HCT116 (cell line): ENCODE measurements around the gene VASN. TPM values are rescaled to one million over a fixed set of nuclear protein-coding genes. Genes with fewer than 3 reads are reported as not detected.
A peak's percentile ranks its signal among the peaks of the same experiment; 100 is the strongest.

Source experiments
- ATAC-seq: fragments of 200-7000 bp; cut with Tn5 transposase; 2 replicates; pipeline ENCODE4 v1.9.1; 2020; ENCODE audit warnings: mild to moderate bottlenecking, moderate library complexity
- BruUV-seq: library from RNA; stranded (reverse); fragments of 400-500 nt; replicated peaks from 2 replicates; lab custom pipeline; 2021; lab: Mats Ljungman, UMichigan
- CTCF ChIA-PET: fragments of 300-600 bp; sonication (Branson Sonifier 250); formaldehyde crosslinking; loops from one replicate; lab custom pipeline; 2021; ENCODE audit warnings: antibody characterized with exemption; lab: Charles Lee
- POLR2A ChIA-PET: fragments of 300-600, 350-600 bp; sonication (Branson Sonifier 250); formaldehyde crosslinking; loops from one replicate; lab custom pipeline; 2021; ENCODE audit warnings: antibody characterized with exemption; lab: Charles Lee
- RAD21 ChIA-PET, 2 experiments: fragments of 300-600 bp; sonication (Branson Sonifier 250); formaldehyde crosslinking; loops; one replicate each; lab custom pipeline; 2023; ENCODE audit warnings: low total read pairs in 2 of 2; ENCODE audit not compliant: uncharacterized antibody in 2 of 2, unreplicated experiment in 2 of 2, low non-redundant PET in 1 of 2; lab: Charles Lee
- DNase-seq: peaks from one replicate; pipeline ENCODE4 v3.0.0-alpha.2; 2010; ENCODE audit warnings: low read depth, low spot score
- H2AFZ ChIP-seq: fragments of 200-600 bp; shearing (Covaris generic), sonication (generic); 2 replicates; pipeline ENCODE4 v1.6.1; 2017; ENCODE audit warnings: low read depth, mixed run types, mixed read lengths, antibody characterized with exemption, low read length; ENCODE audit not compliant: poor library complexity, severe bottlenecking
- H3K27ac ChIP-seq: 2 replicates; pipeline ENCODE4 v1.5.1; 2012; ENCODE audit warnings: low read depth, low read length
- H3K27me3 ChIP-seq: fragments of 200-600 bp; sonication (generic); 2 replicates; pipeline ENCODE4 v1.6.1; 2016; ENCODE audit warnings: mixed run types, low read length, mixed read lengths; ENCODE audit not compliant: insufficient read depth
- H3K36me3 ChIP-seq, 2 experiments: fragments of 200-500 bp in 1 of 2; fragments of 200-600 bp in 1 of 2; sonication (Bioruptor generic) in 1 of 2; sonication (generic) in 1 of 2; 2 replicates each; pipeline versions ENCODE4 v1.5.1 to v1.6.1; 2014 to 2016; ENCODE audit warnings: low read length in 2 of 2, inconsistent platforms in 1 of 2, mixed read lengths in 1 of 2, mixed run types in 1 of 2; ENCODE audit not compliant: insufficient read depth in 2 of 2, control insufficient read depth in 1 of 2
- H3K4me1 ChIP-seq, 2 experiments: fragments of 200-600 bp in 1 of 2; sonication (generic) in 1 of 2; 2 replicates each; pipeline versions ENCODE4 v1.5.1 to v1.6.1; 2012 to 2017; ENCODE audit warnings: low read length in 2 of 2, inconsistent platforms in 1 of 2, mild to moderate bottlenecking in 1 of 2, mixed read lengths in 1 of 2, mixed run types in 1 of 2, moderate library complexity in 1 of 2; ENCODE audit not compliant: insufficient read depth in 2 of 2, control insufficient read depth in 1 of 2
- H3K4me2 ChIP-seq: fragments of 200-600 bp; sonication (generic); 2 replicates; pipeline ENCODE4 v1.6.1; 2017; ENCODE audit warnings: mixed run types, low read length, mixed read lengths
- H3K4me3 ChIP-seq, 2 experiments: fragments of 200-600 bp in 1 of 2; sonication (generic) in 1 of 2; replicated peaks in 1 of 2; 2 replicates each; pipeline ENCODE4 v1.5.1; 2011 to 2016; ENCODE audit warnings: low read length in 2 of 2, control low read depth in 1 of 2, low read depth in 1 of 2, mild to moderate bottlenecking in 1 of 2, mixed read lengths in 1 of 2, mixed run types in 1 of 2
- H3K79me2 ChIP-seq: fragments of 200-600 bp; sonication (generic); 2 replicates; pipeline ENCODE4 v1.6.1; 2017; ENCODE audit warnings: mild to moderate bottlenecking, mixed run types, low read length, moderate library complexity, mixed read lengths; ENCODE audit not compliant: insufficient read depth
- H3K9ac ChIP-seq: fragments of 200-600 bp; sonication (generic); 2 replicates; pipeline ENCODE4 v1.6.1; 2016; ENCODE audit warnings: low read length, mixed read lengths
- H3K9me2 ChIP-seq: fragments of 200-600 bp; sonication (generic), shearing (Covaris generic); 2 replicates; pipeline ENCODE4 v1.6.1; 2017; ENCODE audit warnings: mixed run types, mild to moderate bottlenecking, moderate library complexity; ENCODE audit not compliant: insufficient read depth
- H3K9me3 ChIP-seq, 2 experiments: fragments of 200-500 bp in 1 of 2; fragments of 200-600 bp in 1 of 2; sonication (Bioruptor generic) in 1 of 2; sonication (generic) in 1 of 2; 2 replicates each; pipeline ENCODE4 v1.6.1; 2014 to 2017; ENCODE audit warnings: low read length in 2 of 2, mixed read lengths in 2 of 2, inconsistent platforms in 1 of 2, low read depth in 1 of 2, mild to moderate bottlenecking in 1 of 2, mixed run types in 1 of 2, moderate library complexity in 1 of 2; ENCODE audit not compliant: control insufficient read depth in 1 of 2, insufficient read depth in 1 of 2
- H4K20me1 ChIP-seq: fragments of 200-600 bp; sonication (generic), shearing (Covaris generic); 2 replicates; pipeline ENCODE4 v1.6.1; 2017; ENCODE audit warnings: mixed run types, mild to moderate bottlenecking, moderate library complexity; ENCODE audit not compliant: insufficient read depth
- CBX3 ChIP-seq: IDR thresholded peaks from 2 replicates; pipeline ENCODE4 v1.6.1; 2012; ENCODE audit warnings: low read depth
- ELF1 ChIP-seq: IDR thresholded peaks from 2 replicates; pipeline ENCODE4 v1.6.1; 2012; ENCODE audit warnings: low read depth, borderline replicate concordance
- EZH2 ChIP-seq: fragments of 200-600 bp; sonication (generic); IDR thresholded peaks from 2 replicates; pipeline ENCODE4 v1.6.1; 2017; ENCODE audit warnings: antibody characterized with exemption, mixed run types
- EZH2phosphoT487 ChIP-seq: fragments of 200-600 bp; IDR thresholded peaks from 2 replicates; pipeline ENCODE4 v1.6.1; 2018; ENCODE audit warnings: antibody characterized with exemption, borderline replicate concordance
- FOSL1 ChIP-seq: IDR thresholded peaks from 2 replicates; pipeline ENCODE4 v1.6.1; 2012; ENCODE audit warnings: low read depth
- POLR2A ChIP-seq: IDR thresholded peaks from 2 replicates; pipeline ENCODE4 v1.7.0; 2011; ENCODE audit warnings: borderline replicate concordance; ENCODE audit not compliant: insufficient read depth, insufficient read length; ENCODE audit errors: extremely low read depth
- RAD21 ChIP-seq: IDR thresholded peaks from 2 replicates; pipeline ENCODE4 v1.6.1; 2012; ENCODE audit warnings: low read depth, mild to moderate bottlenecking
- SIN3A ChIP-seq: IDR thresholded peaks from 2 replicates; pipeline ENCODE4 v1.6.1; 2012; ENCODE audit warnings: low read depth
- SP1 ChIP-seq: IDR thresholded peaks from 2 replicates; pipeline ENCODE4 v1.6.1; 2012; ENCODE audit warnings: low read depth
- SRF ChIP-seq: IDR thresholded peaks from 2 replicates; pipeline ENCODE4 v1.6.1; 2012; ENCODE audit warnings: low read depth
- TCF7L2 ChIP-seq: IDR thresholded peaks from 2 replicates; pipeline ENCODE4 v1.7.0; 2011; ENCODE audit warnings: borderline replicate concordance, inconsistent platforms; ENCODE audit not compliant: insufficient read depth, insufficient read length; ENCODE audit errors: extremely low read depth
- intact Hi-C: fragments of 100-400 bp; cut with micrococcal nuclease; formaldehyde crosslinking; loops from 2 replicates; pipeline ENCODE4 v1.10.0; 2022
- total RNA-seq: library from RNA; stranded (reverse); gene quantifications from one replicate; pipeline ENCODE4 v1.2.1, GENCODE V29; 2021; ENCODE audit not compliant: unreplicated experiment
- TF ChIP-seq, protein P1 (sequence below): IDR thresholded peaks from 2 replicates; pipeline ENCODE4 v1.6.1; 2012
- TF ChIP-seq, protein P2 (sequence below), 3 experiments: fragments of 200-600 bp in 1 of 3; sonication (generic) in 1 of 3; IDR thresholded peaks in 2 of 3; conservative IDR thresholded peaks in 1 of 3; 2 replicates each; pipeline ENCODE4 v1.5.1; 2012 to 2017; ENCODE audit warnings: low read depth in 2 of 3, low read length in 2 of 3, antibody characterized with exemption in 1 of 3, borderline replicate concordance in 1 of 3, control low read depth in 1 of 3, mild to moderate bottlenecking in 1 of 3, mixed read lengths in 1 of 3, mixed run types in 1 of 3, moderate library complexity in 1 of 3; ENCODE audit not compliant: insufficient read depth in 1 of 3
- TF ChIP-seq, protein P3 (sequence below): IDR thresholded peaks from 2 replicates; pipeline ENCODE4 v1.6.1; 2011; ENCODE audit warnings: mild to moderate bottlenecking, low read length, moderate library complexity; ENCODE audit not compliant: insufficient replicate concordance; ENCODE audit errors: extremely low read depth
- TF ChIP-seq, protein P4 (sequence below): IDR thresholded peaks from 2 replicates; pipeline ENCODE4 v1.6.1; 2012

VASN gene
- total RNA-seq, 1 experiment from 2014 or later, result 6.3 TPM

DNA sequence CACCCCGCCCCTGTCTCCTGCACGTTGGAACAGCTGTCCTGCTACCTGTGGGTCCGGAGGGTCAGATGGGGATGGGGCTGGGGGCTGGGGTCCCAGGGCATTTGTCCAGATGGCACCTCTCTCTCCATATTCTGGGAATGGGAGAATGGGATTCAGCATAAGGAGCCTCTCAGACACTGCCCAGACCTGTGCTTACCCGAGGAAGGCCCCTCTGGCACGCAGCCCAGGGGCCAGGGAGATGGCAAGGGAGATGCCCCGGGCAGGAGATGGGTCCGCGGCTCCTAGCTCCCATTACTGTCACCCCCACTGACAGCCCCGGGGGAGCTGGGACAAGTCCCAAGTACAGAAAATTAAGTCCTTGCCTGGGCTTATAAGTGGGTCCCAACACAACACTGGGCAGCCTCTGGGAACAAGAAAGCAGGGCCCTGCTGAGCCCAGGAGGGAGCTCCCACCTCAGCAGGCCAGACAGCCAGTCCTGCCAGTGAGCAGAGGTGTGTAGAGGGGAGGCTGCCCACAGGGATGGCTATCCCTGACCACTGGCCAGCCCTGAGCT, 1.8 kb downstream of the VASN start:
- Histone ChIP-seq H3K36me3 (no peaks in the 10 kb centered on the region), H3K4me2 (peak overlapping the region; percentile 99), H3K9ac (peak overlapping the region; percentile 52), H4K20me1 (no peaks in the 10 kb centered on the region), H3K79me2 (peaks cover 17% of the 10 kb centered on the region; the same call in 1 of the 2 replicates), H3K4me1 (peaks cover 44 to 77% of the 10 kb centered on the region in 2 experiments), H3K9me2 (no peaks in the 10 kb centered on the region), H3K4me3 (peak overlapping the region in 1 of 2 experiments; percentile 80; a peak in 3 of 4 replicates)
- intact Hi-C loops, result no loop called here
- ChIA-PET POLR2A (interaction anchor here (0.9 to 1.1 kb wide), 2 partner anchors 18 to 89 kb away, joined by 3 to 6 read pairs; no protein-coding TSS in a partner anchor), CTCF (interaction anchor here (3.3 kb wide), 1 partner anchor 30 kb away, joined by 23 read pairs; no protein-coding TSS in a partner anchor), RAD21 (interaction anchor here in 1 of 2 experiments (1.0 kb wide), 1 partner anchor 14 kb away, joined by 3 read pairs; no protein-coding TSS in a partner anchor)
- DNase-seq, result no peak
- ATAC-seq, result peak; percentile 15; the same call in 1 of the 2 replicates
- TF ChIP-seq EZH2 (no peak), TCF7L2 (no peak), RAD21 (no peak), SRF (no peak), SIN3A (no peak), ELF1 (no peak), CBX3 (no peak), FOSL1 (no peak), POLR2A (no peak), SP1 (no peak), EZH2phosphoT487 (no peak)
- TF ChIP-seq, protein P1, sequence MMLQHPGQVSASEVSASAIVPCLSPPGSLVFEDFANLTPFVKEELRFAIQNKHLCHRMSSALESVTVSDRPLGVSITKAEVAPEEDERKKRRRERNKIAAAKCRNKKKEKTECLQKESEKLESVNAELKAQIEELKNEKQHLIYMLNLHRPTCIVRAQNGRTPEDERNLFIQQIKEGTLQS, result no peak
- TF ChIP-seq, protein P2, sequence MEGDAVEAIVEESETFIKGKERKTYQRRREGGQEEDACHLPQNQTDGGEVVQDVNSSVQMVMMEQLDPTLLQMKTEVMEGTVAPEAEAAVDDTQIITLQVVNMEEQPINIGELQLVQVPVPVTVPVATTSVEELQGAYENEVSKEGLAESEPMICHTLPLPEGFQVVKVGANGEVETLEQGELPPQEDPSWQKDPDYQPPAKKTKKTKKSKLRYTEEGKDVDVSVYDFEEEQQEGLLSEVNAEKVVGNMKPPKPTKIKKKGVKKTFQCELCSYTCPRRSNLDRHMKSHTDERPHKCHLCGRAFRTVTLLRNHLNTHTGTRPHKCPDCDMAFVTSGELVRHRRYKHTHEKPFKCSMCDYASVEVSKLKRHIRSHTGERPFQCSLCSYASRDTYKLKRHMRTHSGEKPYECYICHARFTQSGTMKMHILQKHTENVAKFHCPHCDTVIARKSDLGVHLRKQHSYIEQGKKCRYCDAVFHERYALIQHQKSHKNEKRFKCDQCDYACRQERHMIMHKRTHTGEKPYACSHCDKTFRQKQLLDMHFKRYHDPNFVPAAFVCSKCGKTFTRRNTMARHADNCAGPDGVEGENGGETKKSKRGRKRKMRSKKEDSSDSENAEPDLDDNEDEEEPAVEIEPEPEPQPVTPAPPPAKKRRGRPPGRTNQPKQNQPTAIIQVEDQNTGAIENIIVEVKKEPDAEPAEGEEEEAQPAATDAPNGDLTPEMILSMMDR (IDR thresholded peaks at IDR 0.05 in 2 of 3, conservative IDR thresholded peaks at IDR 0.05 in 1 of 3; ENCODE audit: borderline replicate concordance in 1 of 3, insufficient read depth in 1 of 3, low read depth in 2 of 3, low read length in 2 of 3), result no peak
- TF ChIP-seq, protein P3, sequence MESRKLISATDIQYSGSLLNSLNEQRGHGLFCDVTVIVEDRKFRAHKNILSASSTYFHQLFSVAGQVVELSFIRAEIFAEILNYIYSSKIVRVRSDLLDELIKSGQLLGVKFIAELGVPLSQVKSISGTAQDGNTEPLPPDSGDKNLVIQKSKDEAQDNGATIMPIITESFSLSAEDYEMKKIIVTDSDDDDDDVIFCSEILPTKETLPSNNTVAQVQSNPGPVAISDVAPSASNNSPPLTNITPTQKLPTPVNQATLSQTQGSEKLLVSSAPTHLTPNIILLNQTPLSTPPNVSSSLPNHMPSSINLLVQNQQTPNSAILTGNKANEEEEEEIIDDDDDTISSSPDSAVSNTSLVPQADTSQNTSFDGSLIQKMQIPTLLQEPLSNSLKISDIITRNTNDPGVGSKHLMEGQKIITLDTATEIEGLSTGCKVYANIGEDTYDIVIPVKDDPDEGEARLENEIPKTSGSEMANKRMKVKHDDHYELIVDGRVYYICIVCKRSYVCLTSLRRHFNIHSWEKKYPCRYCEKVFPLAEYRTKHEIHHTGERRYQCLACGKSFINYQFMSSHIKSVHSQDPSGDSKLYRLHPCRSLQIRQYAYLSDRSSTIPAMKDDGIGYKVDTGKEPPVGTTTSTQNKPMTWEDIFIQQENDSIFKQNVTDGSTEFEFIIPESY, result no peak
- TF ChIP-seq, protein P4, sequence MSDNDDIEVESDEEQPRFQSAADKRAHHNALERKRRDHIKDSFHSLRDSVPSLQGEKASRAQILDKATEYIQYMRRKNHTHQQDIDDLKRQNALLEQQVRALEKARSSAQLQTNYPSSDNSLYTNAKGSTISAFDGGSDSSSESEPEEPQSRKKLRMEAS, result no peak
- TF ChIP-seq, all 23 proteins: peak for 0
- Histone ChIP-seq H2AFZ (no peak overlapping the region), H3K27ac (peak overlapping the region; percentile 72), H3K27me3 (no peaks in the 10 kb centered on the region), H3K9me3 (no peaks in the 10 kb centered on the region)
- no TSS peak for BruUV-seq
